ENCODE data around the gene PRKG2.

GRCh38 chr4:81211956-81212355, 3.1 kb downstream of the PRKG2 start:
- TF ChIP-seq CTCF (IDR thresholded peaks at IDR 0.05) (no peak), POLR2AphosphoS5 (IDR thresholded peaks at IDR 0.05) (no peak), POLR2A (IDR thresholded peaks at IDR 0.05) (no peak)
